Motor neuron (in vitro differentiated cells): ENCODE results near the gene STYK1. TPM values are rescaled to one million over a fixed set of nuclear protein-coding genes. Genes with fewer than 3 reads are reported as not detected.

Experiments
- ATAC-seq, 8 experiments: fragments of 200-7000 bp; cut with Tn5 transposase; replicated peaks in 6 of 8; 2 replicates each; pipeline ENCODE4 v1.8.0; 2021; ENCODE audit warnings: mild to moderate bottlenecking in 8 of 8, moderate library complexity in 8 of 8
- H3K27ac ChIP-seq, 2 donors: fragments of 250-450 bp; sonication (Bioruptor Pico); 2 replicates each; pipeline ENCODE4 v1.9.0; 2021; ENCODE audit warnings: antibody characterized with exemption in 2 of 2, mild to moderate bottlenecking in 2 of 2, moderate library complexity in 1 of 2
- H3K4me1 ChIP-seq, 2 donors: fragments of 250-450 bp; sonication (Bioruptor Pico); replicated peaks in 1 of 2; 2 replicates each; pipeline ENCODE4 v1.6.1; 2021; ENCODE audit warnings: antibody characterized with exemption in 2 of 2, mild to moderate bottlenecking in 2 of 2, moderate library complexity in 1 of 2
- H3K4me3 ChIP-seq, 5 donors: fragments of 250-450 bp; sonication (Bioruptor Pico); 2 replicates each; pipeline ENCODE4 v1.9.0; 2021; ENCODE audit warnings: antibody characterized with exemption in 5 of 5, mild to moderate bottlenecking in 5 of 5, moderate library complexity in 4 of 5
- WGBS, 10 experiments: fragments of 450-650 bp; shearing (Covaris generic); methylation state at CpG; one replicate each; pipeline ENCODE4 v1.0.0; 2022; 5-methylcytosine and 5-hydroxymethylcytosine counted together
- in situ Hi-C, 9 experiments: fragments of 400-800 bp; cut with MboI; loops; one replicate each; pipeline ENCODE4 v1.15.0; 2021; ENCODE audit warnings: low sequenced_read_pairs in 9 of 9, low pct_unique_long_range_greater_than_20kb in 2 of 9; ENCODE audit not compliant: unreplicated experiment in 9 of 9
- total RNA-seq, 8 experiments: library from RNA; unstranded; fragments of 300-600 nt; gene quantifications; 2 replicates each; pipeline versions ENCODE4 v1.2.3 to v1.2.4, GENCODE V29; 2022

STYK1 gene
- total RNA-seq, 8 experiments from 2014 or later, result 0.14 to 2.3 (median 0.18) TPM; not detected in 2

DNA sequence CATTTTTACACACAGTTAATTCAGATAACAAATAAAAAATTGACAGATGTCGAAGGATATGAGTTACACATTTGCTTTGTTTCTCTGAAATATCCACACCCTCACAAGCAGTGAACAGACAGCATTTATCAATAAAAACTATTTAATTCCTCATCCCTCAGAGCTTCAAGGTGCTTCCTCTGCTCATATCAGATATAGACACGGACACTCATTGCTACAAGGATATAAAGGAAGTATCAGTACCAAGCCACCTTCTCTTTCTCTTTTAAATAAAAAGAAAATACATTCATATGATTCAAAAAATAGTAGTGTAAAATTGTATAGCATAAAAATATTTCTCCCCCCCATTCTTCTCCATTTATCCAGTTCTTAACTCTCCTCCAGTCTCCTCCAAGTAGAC is 38.5 kb downstream of the STYK1 start:
- ATAC-seq, result no peak
- in situ Hi-C loops, result no loop called here
- H3K4me1 ChIP-seq, result no peaks in the 10 kb centered on the region
- 33 to 100% (median 67%) methylated on average over 1 to 2 of the region's 2 CpGs; no CpG with 5 or more reads in 1 of the 10 experiments for WGBS, 10 experiments
- no peak overlapping the region for H3K4me3 ChIP-seq
- H3K27ac ChIP-seq, result no peak overlapping the region

DNA sequence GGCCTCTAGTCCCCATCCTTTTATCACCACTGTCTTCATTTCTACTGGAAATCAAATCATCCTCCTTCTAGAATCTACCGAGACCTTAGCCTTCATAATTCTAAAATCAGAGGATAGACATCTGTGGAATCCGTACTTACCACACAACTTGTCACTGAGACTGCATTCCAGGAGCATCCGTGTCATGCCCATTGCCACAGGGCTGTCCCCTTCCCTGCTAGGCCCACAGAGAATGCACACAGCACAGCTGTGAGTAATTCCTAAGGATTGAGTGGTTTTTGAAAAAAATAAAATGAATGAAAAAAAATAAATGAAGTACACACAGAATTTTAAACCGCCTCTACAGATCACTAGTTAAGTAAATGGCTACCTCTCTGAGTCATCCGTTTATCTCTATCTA is 39.4 kb downstream of the STYK1 start:
- peak in 1 of 8 experiments; percentile 52 for ATAC-seq
- no peaks in the 10 kb centered on the region for H3K4me1 ChIP-seq
- WGBS, 10 experiments, result 0 to 93% (median 73%) methylated on average over 2 to 4 of the region's 5 CpGs; no CpG with 5 or more reads in 1 of the 10 experiments
- in situ Hi-C loops, result no loop called here
- no peak overlapping the region for H3K27ac ChIP-seq
- H3K4me3 ChIP-seq, result no peak overlapping the region

DNA sequence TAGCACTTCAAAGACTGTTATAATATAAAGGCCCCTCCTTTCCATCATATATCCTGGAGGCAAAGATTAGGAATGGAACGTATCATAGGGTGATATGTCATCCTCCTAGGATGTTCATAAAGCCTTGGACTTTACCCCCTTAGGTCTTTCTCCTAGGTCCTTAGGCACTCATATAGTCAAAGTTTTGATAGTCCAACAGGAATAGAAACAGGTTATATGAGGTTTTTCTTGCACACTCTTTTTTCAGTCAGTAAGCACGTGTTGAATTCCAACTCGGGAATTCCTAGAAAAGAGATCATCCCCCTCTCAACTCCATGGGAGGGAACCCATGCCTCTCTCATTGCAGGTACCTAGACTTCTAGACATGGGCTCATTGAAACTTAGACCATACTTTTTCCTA is 40.3 kb downstream of the STYK1 start:
- in situ Hi-C loops, result no loop called here
- ATAC-seq, result no peak
- Histone ChIP-seq H3K27ac (no peak overlapping the region), H3K4me1 (no peaks in the 10 kb centered on the region), H3K4me3 (no peak overlapping the region)
- WGBS, 10 experiments, result 20 to 100% (median 85%) methylated on average over 1 to 3 of the region's 3 CpGs

GRCh38 chr12:10632226-10632625 is 41.6 kb downstream of the STYK1 start:
- no peak for ATAC-seq
- Histone ChIP-seq H3K27ac (no peak overlapping the region), H3K4me1 (no peaks in the 10 kb centered on the region), H3K4me3 (no peak overlapping the region)
- in situ Hi-C loops, result no loop called here

- peak in 3 of 8 experiments; percentile 78 to 89 (median 79) for ATAC-seq
- WGBS, 10 experiments, result 26 to 90% (median 67%) methylated on average over 1 to 3 of the region's 3 CpGs; no CpG with 5 or more reads in 3 of the 10 experiments
- in situ Hi-C loops, result no loop called here
Measured at GRCh38 chr12:10624605-10625004, 49.2 kb downstream of the STYK1 start.

DNA sequence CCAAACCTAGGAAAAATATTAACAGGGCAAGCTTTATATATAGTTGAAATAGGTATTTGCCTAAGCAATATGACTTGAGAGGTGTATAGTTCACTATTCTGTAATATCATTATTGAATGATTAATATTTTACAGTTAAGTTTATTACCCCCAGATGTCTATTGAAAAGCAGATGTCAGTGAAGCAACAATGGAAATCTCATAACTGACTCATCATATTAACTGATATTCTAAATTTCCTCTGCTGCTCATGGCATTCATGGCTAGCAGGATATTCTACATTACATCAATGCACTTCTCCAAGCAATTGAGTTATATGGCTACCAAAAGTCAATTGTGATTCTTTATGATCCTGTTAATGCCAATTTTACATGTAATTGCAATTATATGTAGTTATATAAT is 50.7 kb downstream of the STYK1 start:
- Histone ChIP-seq H3K27ac (no peak overlapping the region), H3K4me3 (no peak overlapping the region), H3K4me1 (no peaks in the 10 kb centered on the region)
- in situ Hi-C loops, result no loop called here
- ATAC-seq, result no peak

More at GRCh38 chr12:10624605-10625004, 49.2 kb downstream of the STYK1 start:
- Histone ChIP-seq H3K4me3 (no peak overlapping the region), H3K4me1 (no peaks in the 10 kb centered on the region), H3K27ac (no peak overlapping the region)

DNA sequence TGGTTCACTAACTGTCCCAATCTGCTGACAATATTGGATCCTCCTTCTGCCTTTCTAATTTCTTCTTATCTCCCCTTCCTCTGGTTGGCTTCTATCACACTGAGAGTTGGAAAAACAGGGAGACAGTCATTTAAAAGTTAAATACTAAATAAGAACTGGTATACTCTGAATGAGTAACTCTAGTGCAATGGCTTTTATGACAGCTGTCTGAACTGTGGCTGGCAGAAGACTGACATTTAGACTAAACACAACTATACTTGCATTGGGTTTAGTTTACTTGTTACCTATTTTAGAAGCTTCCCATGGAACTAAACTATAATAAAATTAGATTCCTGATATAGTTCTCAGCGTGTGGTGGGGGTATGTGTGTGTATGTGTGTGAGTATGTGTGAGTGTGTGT is 52.6 kb downstream of the STYK1 start:
- Histone ChIP-seq H3K27ac (no peak overlapping the region), H3K4me1 (no peaks in the 10 kb centered on the region), H3K4me3 (no peak overlapping the region)
- in situ Hi-C loops, result no loop called here
- 40 to 100% (median 80%) methylated on average over 1 of the region's 1 CpG; no CpG with 5 or more reads in 6 of the 10 experiments for WGBS, 10 experiments
- no peak for ATAC-seq

DNA sequence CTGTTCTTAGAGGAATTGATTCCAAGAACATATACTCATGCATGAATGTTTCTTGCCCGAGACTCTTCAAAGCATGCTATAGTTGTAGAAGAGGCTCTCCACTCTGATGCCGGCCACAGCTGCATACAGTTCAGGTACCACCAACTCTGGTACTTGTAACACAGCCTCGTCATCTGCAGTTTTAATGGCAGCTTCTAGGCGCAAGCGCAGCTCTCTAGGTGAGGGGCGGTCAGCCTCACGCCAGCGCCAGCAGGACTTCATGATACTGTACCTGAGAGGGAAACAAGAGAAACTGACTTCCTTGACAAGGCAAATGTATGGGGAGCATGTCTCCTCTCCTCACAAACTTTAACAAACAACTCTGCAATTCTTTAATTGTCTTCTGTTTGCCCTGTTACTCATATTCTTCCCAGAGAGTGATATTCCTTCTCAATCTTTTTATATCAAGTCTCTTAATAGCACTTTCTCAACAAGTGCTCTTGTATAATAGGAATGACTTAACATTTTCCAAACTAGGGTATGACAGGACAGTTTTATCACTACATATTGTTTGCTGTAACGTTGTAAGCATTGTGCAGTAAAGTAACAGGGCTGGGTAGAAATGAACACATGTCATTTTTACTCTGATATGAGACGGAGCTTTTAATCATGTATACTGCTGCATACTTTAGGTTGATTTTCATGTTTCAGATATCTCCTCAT is 53.6 kb downstream of the STYK1 start:
- in situ Hi-C loops, result no loop called here
- no peak overlapping the region for H3K4me3 ChIP-seq
- H3K4me1 ChIP-seq, result no peaks in the 10 kb centered on the region
- no peak overlapping the region for H3K27ac ChIP-seq
- WGBS, 10 experiments, result 0 to 100% (median 77%) methylated on average over 1 to 10 of the region's 10 CpGs
- no peak for ATAC-seq

- Histone ChIP-seq H3K4me3 (no peak overlapping the region), H3K27ac (no peak overlapping the region), H3K4me1 (peaks cover 0 to 6% of the 10 kb centered on the region in 2 donors)
- 25 to 85% (median 68%) methylated on average over 1 to 5 of the region's 5 CpGs for WGBS, 10 experiments
- in situ Hi-C loops, result no loop called here
- peak in 2 of 8 experiments; percentile 13 to 19 for ATAC-seq
Measured at GRCh38 chr12:10618338-10618987, 55.4 kb downstream of the STYK1 start.

- H3K27ac ChIP-seq, result no peak overlapping the region
- peaks cover 0 to 6% of the 10 kb centered on the region in 2 donors for H3K4me1 ChIP-seq
- ATAC-seq, result no peak
- 36 to 100% (median 81%) methylated on average over 1 to 6 of the region's 6 CpGs for WGBS, 10 experiments
- in situ Hi-C loops, result no loop called here
- H3K4me3 ChIP-seq, result no peak overlapping the region
Measured at GRCh38 chr12:10617863-10618262, 56.0 kb downstream of the STYK1 start.

GRCh38 chr12:10615532-10615931 is 58.3 kb downstream of the STYK1 start:
- H3K4me1 ChIP-seq, result peaks cover 6 to 22% of the 10 kb centered on the region in 2 donors
- 42 to 100% (median 61%) methylated on average over 1 to 4 of the region's 4 CpGs; no CpG with 5 or more reads in 1 of the 10 experiments for WGBS, 10 experiments
- in situ Hi-C loops, result no loop called here
- H3K4me3 ChIP-seq, result no peak overlapping the region
- no peak overlapping the region for H3K27ac ChIP-seq
- ATAC-seq, result no peak

DNA sequence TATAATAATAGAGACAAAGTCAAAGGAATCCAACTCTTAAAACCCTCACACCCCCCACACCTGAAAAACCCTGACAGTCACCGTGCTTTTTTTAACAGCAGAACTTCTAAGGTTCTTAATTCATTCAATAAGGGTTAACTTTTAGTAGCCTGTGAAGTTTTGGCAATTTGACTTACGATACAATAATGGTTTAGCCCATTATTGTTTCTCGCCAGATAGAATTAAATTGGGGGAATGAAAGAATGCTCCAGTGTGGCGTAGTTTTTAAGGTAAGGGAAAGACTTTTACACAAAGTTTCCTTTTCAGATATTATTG is 59.8 kb downstream of the STYK1 start:
- in situ Hi-C loops, result no loop called here
- H3K27ac ChIP-seq, result peak overlapping the region; percentile 95 to 99
- no peak for ATAC-seq
- H3K4me3 ChIP-seq, result peak overlapping the region; percentile 70 to 97 (median 85)
- 0 to 100% (median 50%) methylated on average over 1 to 4 of the region's 4 CpGs; no CpG with 5 or more reads in 1 of the 10 experiments for WGBS, 10 experiments
- peaks cover 6 to 22% of the 10 kb centered on the region in 2 donors for H3K4me1 ChIP-seq

GRCh38 chr12:10613349-10614055 is 60.4 kb downstream of the STYK1 start, which contains the start of gene MAGOHB:
Gene MAGOHB (minus strand): TSS chr12:10613609. CDS start chr12:10613532, 77 bp downstream.
- peak within 1 kb of the TSS; percentile 95 to 99 for H3K27ac ChIP-seq
- in situ Hi-C loops, result no loop called here
- H3K4me1 ChIP-seq, result peaks cover 6 to 22% of the 10 kb centered on the region in 2 donors
- peak within 1 kb of the TSS; percentile 70 to 97 (median 85) for H3K4me3 ChIP-seq
- WGBS, 10 experiments, result 0 to 4% (median 1%) methylated on average over 3 to 38 of the region's 45 CpGs; no CpG with 5 or more reads in 1 of the 10 experiments
- ATAC-seq, result peak; percentile 96 to 99 (median 97)
